HepG2 (cell line): ENCODE results near the gene SMAP1.

ENCODE experiments used
- FOXP1 ChIP-seq, 2 experiments: fragments of 450-650 bp in 1 of 2; IDR thresholded peaks; 2 replicates each; pipeline ENCODE4 v1.6.1; 2017 to 2018; ENCODE audit warnings: antibody characterized with exemption in 1 of 2
- SP1 ChIP-seq, 2 experiments: fragments of 450-650 bp in 1 of 2; sonication (generic) in 1 of 2; formaldehyde crosslinking in 1 of 2; IDR thresholded peaks; 2 replicates each; pipeline versions ENCODE4 v1.4.0 to v1.6.1; 2016 to 2020; ENCODE audit warnings: missing genetic modification reagents in 1 of 2
- SRF ChIP-seq: IDR thresholded peaks from 2 replicates; pipeline ENCODE4 v1.6.1; 2011; ENCODE audit warnings: mild to moderate bottlenecking, low read depth, low read length, moderate library complexity
- TAF1 ChIP-seq: sonication (generic); formaldehyde crosslinking; IDR thresholded peaks from 2 replicates; pipeline ENCODE4 v1.4.0; 2020; ENCODE audit warnings: missing genetic modification reagents

DNA sequence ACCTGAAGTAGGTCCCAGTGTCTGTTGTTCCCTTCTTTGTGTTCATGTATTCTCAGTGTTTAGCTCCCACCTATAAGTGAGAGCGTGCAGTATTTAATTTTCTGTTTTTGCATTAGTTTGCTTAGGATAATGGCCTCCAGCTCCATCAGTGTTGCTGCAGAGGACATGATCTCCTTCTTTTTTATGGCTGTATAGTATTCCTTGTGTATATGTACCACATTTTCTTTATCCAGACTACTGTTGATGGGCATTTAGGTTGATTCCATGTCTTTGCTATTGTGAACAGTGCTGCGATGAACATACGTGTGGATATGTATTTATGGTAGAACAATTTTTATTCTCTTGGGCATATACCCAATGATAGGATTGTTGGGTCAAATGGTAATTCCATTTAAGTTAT, 163.7 kb downstream of the SMAP1 start:
- no peak for TF ChIP-seq SP1 (IDR thresholded peaks at IDR 0.05)
- no peak for TF ChIP-seq SP1 (CRISPR knock-in tag; IDR thresholded peaks at IDR 0.05)
- TF ChIP-seq FOXP1 (IDR thresholded peaks at IDR 0.05), result no peak
- TF ChIP-seq FOXP1 (CRISPR knock-in tag; IDR thresholded peaks at IDR 0.05), result no peak
- TF ChIP-seq SRF, result no peak
- no peak for TF ChIP-seq TAF1
